ENCODE data around the gene LRRC37A2. TPM values are rescaled to one million over a fixed set of nuclear protein-coding genes. Genes with fewer than 3 reads are reported as not detected.
"Not testable (repeated sequence)": the region's sequence is repeated elsewhere in the genome, so short reads cannot be mapped to it uniquely, and the experiment has no call there.

LRRC37A2 gene
- 1 to 10 TPM; 1.6 to 5.1 (median 3.2) TPM for total RNA-seq
- long read RNA-seq: 0 reads

DNA sequence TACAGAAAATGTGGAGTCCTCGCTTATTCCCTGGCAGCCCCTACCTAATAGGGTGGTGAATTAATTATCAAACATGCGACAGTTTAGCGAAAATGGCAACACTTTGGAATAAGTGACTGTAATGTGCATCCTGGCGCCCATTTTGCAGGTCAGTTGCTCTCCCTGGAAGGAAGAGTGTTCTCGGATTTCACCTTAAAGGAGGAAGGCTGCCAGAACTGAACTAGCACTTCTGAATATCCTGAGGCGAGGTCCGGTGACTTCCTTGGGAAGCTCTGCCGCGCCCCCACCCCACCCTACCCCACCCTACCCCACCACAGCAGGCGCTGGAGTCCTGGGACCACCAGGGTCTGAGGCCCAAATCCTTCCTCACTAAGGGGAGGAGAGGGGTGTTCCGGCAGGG lies at the start of gene LRRC37A2:
TSS of gene LRRC37A2 (plus strand) at position 301 of the 400 bp plus-strand sequence. CDS start 245 bp downstream, outside the sequence.
- H3K27me3 ChIP-seq; DNase-seq; ATAC-seq; intact Hi-C loops (cut with DNase I); H3K4me3 ChIP-seq; H3K36me3 ChIP-seq; H3K27ac ChIP-seq; H3K4me1 ChIP-seq; H3K9me3 ChIP-seq: not testable (repeated sequence)
- 96% methylated on average over 3 of the region's 11 CpGs for WGBS (ENCODE audit: insufficient coverage, low coverage, low lambda C conversion rate, missing lambda C conversion rate)

GRCh38 chr17:46467618-46468017 lies 44.6 kb upstream of the LRRC37A2 start:
- intact Hi-C loops (cut with DNase I); DNase-seq; H3K27me3 ChIP-seq; H3K9me3 ChIP-seq; H3K4me3 ChIP-seq; H3K36me3 ChIP-seq; ATAC-seq; H3K4me1 ChIP-seq; H3K27ac ChIP-seq: not testable (repeated sequence)
- whole genome bisulfite sequencing (ENCODE audit: insufficient coverage, low coverage, low lambda C conversion rate, missing lambda C conversion rate): 67% methylated on average over 1 of the region's 5 CpGs

- ATAC-seq; DNase-seq; intact Hi-C loops (cut with DNase I); H3K4me3 ChIP-seq; H3K9me3 ChIP-seq; H3K27me3 ChIP-seq; H3K36me3 ChIP-seq; H3K27ac ChIP-seq; H3K4me1 ChIP-seq: not testable (repeated sequence)
- WGBS (ENCODE audit: insufficient coverage, low coverage, low lambda C conversion rate, missing lambda C conversion rate): no CpG with 5 or more reads among the region's 3 CpGs
These were observed 37.8 kb upstream of the LRRC37A2 start for GRCh38 chr17:46474489-46474888.

DNA sequence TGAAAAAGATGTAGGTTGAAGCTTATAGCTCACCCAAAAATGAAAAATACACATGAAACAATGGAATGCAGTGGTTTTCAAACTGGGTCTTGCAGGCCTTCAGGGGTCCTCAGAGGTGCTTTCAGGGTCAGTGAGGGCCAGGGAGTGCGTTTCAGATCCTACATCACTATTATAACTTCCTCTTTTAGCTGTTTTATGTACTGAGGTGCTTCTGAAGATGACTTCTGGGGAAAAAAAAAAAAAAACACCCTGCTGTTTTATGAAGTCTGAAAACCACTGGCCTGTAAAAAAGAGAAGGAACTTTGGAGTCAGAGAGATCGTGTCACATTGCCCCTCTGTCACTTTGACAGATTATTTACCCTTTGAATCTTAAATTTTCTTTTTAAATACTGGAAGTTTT lies 36.7 kb upstream of the LRRC37A2 start:
- 88% methylated on average over 1 of the region's 2 CpGs for WGBS (ENCODE audit: insufficient coverage, low coverage, low lambda C conversion rate, missing lambda C conversion rate)
- ATAC-seq; H3K4me3 ChIP-seq; H3K9me3 ChIP-seq; DNase-seq; H3K27me3 ChIP-seq; intact Hi-C loops (cut with DNase I); H3K27ac ChIP-seq; H3K4me1 ChIP-seq; H3K36me3 ChIP-seq: not testable (repeated sequence)

- intact Hi-C loops (cut with DNase I); H3K9me3 ChIP-seq; H3K36me3 ChIP-seq; H3K27ac ChIP-seq; H3K4me1 ChIP-seq; H3K4me3 ChIP-seq; ATAC-seq; DNase-seq; H3K27me3 ChIP-seq: not testable (repeated sequence)
- WGBS (ENCODE audit: insufficient coverage, low coverage, low lambda C conversion rate, missing lambda C conversion rate): no CpG with 5 or more reads among the region's 3 CpGs
These were observed 33.4 kb upstream of the LRRC37A2 start for GRCh38 chr17:46478823-46479222.

DNA sequence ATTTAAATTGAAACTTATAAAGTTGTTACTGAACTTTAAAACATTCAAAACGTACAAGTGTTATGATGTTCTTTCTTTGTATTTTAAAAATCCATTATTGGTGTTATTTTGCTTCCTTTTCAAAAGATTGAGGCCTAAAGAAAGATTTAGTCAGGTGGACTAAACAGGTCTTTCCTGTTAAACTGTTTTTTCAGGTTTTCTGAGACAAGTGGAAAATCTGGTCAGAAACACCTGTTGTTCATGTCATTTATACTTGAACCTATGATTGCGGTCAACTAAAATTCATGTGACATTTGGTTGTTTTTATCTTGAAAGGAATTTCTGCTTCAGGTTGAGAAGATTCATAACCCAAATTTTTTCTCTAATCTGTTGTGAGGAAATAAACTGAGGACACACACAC lies 31.0 kb upstream of the LRRC37A2 start:
- H3K4me1 ChIP-seq; H3K9me3 ChIP-seq; ATAC-seq; H3K36me3 ChIP-seq; H3K27me3 ChIP-seq; DNase-seq; H3K27ac ChIP-seq; intact Hi-C loops (cut with DNase I); H3K4me3 ChIP-seq: not testable (repeated sequence)
- no CpG with 5 or more reads among the region's 2 CpGs for WGBS (ENCODE audit: insufficient coverage, low coverage, low lambda C conversion rate, missing lambda C conversion rate)

GRCh38 chr17:46492021-46492420 lies 20.2 kb upstream of the LRRC37A2 start:
- H3K36me3 ChIP-seq; H3K4me3 ChIP-seq; H3K27me3 ChIP-seq; H3K4me1 ChIP-seq; ATAC-seq; H3K27ac ChIP-seq; intact Hi-C loops (cut with DNase I); H3K9me3 ChIP-seq: not testable (repeated sequence)
- 97% methylated on average over 12 of the region's 16 CpGs for WGBS (ENCODE audit: insufficient coverage, low coverage, low lambda C conversion rate, missing lambda C conversion rate)
- DNase-seq: peak in 1 of 3 donors; percentile 41

GRCh38 chr17:46499437-46500139 lies 12.7 kb upstream of the LRRC37A2 start:
- ATAC-seq; H3K9me3 ChIP-seq; DNase-seq; H3K4me1 ChIP-seq; H3K4me3 ChIP-seq; intact Hi-C loops (cut with DNase I); H3K27me3 ChIP-seq; H3K27ac ChIP-seq; H3K36me3 ChIP-seq: not testable (repeated sequence)
- no CpG with 5 or more reads among the region's 6 CpGs for WGBS (ENCODE audit: insufficient coverage, low coverage, low lambda C conversion rate, missing lambda C conversion rate)

DNA sequence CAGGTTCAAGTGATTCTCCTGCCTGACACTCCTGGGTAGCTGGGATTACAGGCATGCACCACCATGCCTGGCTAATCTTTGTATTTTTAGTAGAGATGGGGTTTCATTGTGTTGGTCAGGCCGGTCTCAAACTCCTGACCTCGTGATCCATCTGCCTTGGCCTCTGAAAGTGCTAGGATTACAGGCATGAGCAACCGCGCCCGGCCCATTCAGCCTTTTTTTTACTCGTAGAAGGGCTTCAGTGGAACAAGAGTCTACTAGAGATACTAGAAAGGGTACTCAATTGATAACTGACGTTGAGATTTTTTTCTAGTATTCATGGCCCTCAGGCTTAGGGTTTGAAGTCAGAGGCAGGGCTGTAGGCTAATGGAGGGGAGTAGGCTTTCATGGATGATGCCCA lies 6.4 kb upstream of the LRRC37A2 start:
- DNase-seq: peak in 1 of 3 donors; percentile 47
- 93% methylated on average over 7 of the region's 7 CpGs for WGBS (ENCODE audit: insufficient coverage, low coverage, low lambda C conversion rate, missing lambda C conversion rate)
- intact Hi-C loops (cut with DNase I): not testable (repeated sequence)

DNA sequence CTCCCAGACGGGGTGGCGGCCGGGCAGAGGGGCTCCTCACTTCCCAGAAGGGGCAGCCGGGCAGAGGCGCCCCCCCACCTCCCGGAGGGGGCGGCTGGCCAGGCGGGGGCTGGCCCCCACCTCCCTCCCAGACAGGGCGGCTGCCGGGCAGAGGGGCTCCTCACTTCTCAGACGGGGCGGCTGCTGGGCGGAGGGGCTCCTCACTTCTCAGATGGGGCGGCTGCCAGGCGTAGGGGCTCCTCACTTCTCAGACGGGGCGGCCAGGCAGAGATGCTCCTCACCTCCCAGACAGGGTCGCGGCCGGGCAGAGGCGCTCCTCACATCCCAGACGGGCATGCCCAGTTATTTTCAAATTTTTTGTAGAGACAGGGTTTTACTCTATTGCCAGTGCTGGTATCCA lies 22.4 kb downstream of the LRRC37A2 start:
- H3K4me3 ChIP-seq; ATAC-seq; H3K27ac ChIP-seq; H3K9me3 ChIP-seq; intact Hi-C loops (cut with DNase I); H3K27me3 ChIP-seq; H3K36me3 ChIP-seq; H3K4me1 ChIP-seq: not testable (repeated sequence)
- peak; percentile 7 to 49 (median 45) for DNase-seq
- WGBS (ENCODE audit: insufficient coverage, low coverage, low lambda C conversion rate, missing lambda C conversion rate): 93% methylated on average over 14 of the region's 22 CpGs

More for the DNA sequence above, 6.4 kb upstream of the LRRC37A2 start:
- H3K36me3 ChIP-seq, H3K27me3 ChIP-seq, H3K4me3 ChIP-seq, H3K4me1 ChIP-seq, ATAC-seq, H3K9me3 ChIP-seq, H3K27ac ChIP-seq: not testable (repeated sequence)

GRCh38 chr17:46548607-46549006 lies 36.3 kb downstream of the LRRC37A2 start:
- H3K36me3 ChIP-seq; intact Hi-C loops (cut with DNase I); H3K4me3 ChIP-seq; H3K27ac ChIP-seq; H3K9me3 ChIP-seq; H3K4me1 ChIP-seq; H3K27me3 ChIP-seq; DNase-seq; ATAC-seq: not testable (repeated sequence)
- WGBS (ENCODE audit: insufficient coverage, low coverage, low lambda C conversion rate, missing lambda C conversion rate): 100% methylated on average over 3 of the region's 10 CpGs

GRCh38 chr17:46559155-46559554 lies 46.9 kb downstream of the LRRC37A2 start:
- H3K9me3 ChIP-seq; H3K4me3 ChIP-seq; H3K27me3 ChIP-seq; DNase-seq; H3K36me3 ChIP-seq; H3K27ac ChIP-seq; H3K4me1 ChIP-seq; intact Hi-C loops (cut with DNase I): not testable (repeated sequence)
- no CpG with 5 or more reads among the region's 20 CpGs for WGBS (ENCODE audit: insufficient coverage, low coverage, low lambda C conversion rate, missing lambda C conversion rate)
- peak in 1 of 4 donors; percentile 33 for ATAC-seq
